Measurements from ENCODE around the gene GNL2.

DNA sequence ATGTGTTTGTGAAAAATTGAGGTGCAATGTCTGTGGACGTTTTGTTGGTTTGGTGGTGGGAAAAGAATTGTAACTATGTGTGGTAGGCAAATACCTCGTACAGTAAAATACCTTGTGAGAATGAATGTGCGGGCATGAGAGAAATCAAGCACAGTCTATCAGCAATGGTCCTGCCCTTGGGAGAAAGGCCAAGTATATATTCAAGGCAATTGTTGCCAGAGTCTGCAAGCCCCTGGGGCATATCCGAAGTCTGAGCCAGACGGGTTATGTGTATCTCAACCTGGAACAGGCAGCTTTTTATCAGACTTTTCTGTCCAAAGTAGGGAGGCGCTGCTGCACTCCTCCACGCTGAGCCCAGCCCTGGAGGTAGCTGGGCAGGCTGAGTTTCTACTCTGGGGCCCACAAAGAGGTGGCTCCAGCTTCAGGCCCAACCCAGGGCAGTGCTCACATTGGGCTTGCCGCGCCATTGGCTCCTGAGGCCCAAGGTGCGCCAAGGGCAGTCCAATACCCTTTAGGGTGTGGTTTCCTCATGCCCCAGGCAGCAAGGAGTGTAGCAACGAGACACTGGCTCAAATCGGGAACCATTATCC, 9.4 kb upstream of the GNL2 start:
- TF ChIP-seq, protein P1, sequence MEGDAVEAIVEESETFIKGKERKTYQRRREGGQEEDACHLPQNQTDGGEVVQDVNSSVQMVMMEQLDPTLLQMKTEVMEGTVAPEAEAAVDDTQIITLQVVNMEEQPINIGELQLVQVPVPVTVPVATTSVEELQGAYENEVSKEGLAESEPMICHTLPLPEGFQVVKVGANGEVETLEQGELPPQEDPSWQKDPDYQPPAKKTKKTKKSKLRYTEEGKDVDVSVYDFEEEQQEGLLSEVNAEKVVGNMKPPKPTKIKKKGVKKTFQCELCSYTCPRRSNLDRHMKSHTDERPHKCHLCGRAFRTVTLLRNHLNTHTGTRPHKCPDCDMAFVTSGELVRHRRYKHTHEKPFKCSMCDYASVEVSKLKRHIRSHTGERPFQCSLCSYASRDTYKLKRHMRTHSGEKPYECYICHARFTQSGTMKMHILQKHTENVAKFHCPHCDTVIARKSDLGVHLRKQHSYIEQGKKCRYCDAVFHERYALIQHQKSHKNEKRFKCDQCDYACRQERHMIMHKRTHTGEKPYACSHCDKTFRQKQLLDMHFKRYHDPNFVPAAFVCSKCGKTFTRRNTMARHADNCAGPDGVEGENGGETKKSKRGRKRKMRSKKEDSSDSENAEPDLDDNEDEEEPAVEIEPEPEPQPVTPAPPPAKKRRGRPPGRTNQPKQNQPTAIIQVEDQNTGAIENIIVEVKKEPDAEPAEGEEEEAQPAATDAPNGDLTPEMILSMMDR (IDR thresholded peaks at IDR 0.05) = no peak
- no peak for TF ChIP-seq POLR2A (IDR thresholded peaks at IDR 0.05)

Data from sigmoid colon (tissue), 3 donors.